Measurements from ENCODE around the gene RNF138. TPM values are rescaled to one million over a fixed set of nuclear protein-coding genes. Genes with fewer than 3 reads are reported as not detected.
A peak's percentile ranks its signal among the peaks of the same experiment; 100 is the strongest.
"Not testable (repeated sequence)": the region's sequence is repeated elsewhere in the genome, so short reads cannot be mapped to it uniquely, and the experiment has no call there.

RNF138 gene
- total and polyA plus RNA-seq, 5 donors from 2014 or later: 62.1 to 94.8 (median 90.0) TPM

- H3K4me3 ChIP-seq (ENCODE audit: low read depth, low read length): no peak overlapping the region
- no peak for DNase-seq
- no peaks in the 10 kb centered on the region for H3K27me3 Mint-ChIP-seq
- H3K4me1 Mint-ChIP-seq: peaks cover 26 to 51% (median 36%) of the 10 kb centered on the region in 4 donors
- peaks cover 4% of the 10 kb centered on the region for H3K36me3 Mint-ChIP-seq
- peak overlapping the region in 1 of 3 donors; percentile 67 for H3K27ac Mint-ChIP-seq
- no peaks in the 10 kb centered on the region for H3K36me3 ChIP-seq (ENCODE audit: control insufficient read depth, insufficient read depth, low read length)
- peaks cover 27% of the 10 kb centered on the region for H3K4me1 ChIP-seq (ENCODE audit: control insufficient read depth, insufficient read depth, low read length, poor library complexity, severe bottlenecking)
- H3K9me3 ChIP-seq (ENCODE audit: control insufficient read depth in 2 of 2, low read length in 2 of 2): no peaks in the 10 kb centered on the region
- H3K27me3 ChIP-seq (ENCODE audit: control insufficient read depth, insufficient read depth, low read length): no peaks in the 10 kb centered on the region
- no peak overlapping the region for H3K27ac ChIP-seq (ENCODE audit: insufficient read depth, low read length, poor library complexity, severe bottlenecking)
- ATAC-seq (ENCODE audit: low read depth in 2 of 2): no peak
- H3K4me3 Mint-ChIP-seq: peak overlapping the region in 1 of 4 donors; percentile 74
- H3K9me3 Mint-ChIP-seq: no peaks in the 10 kb centered on the region
These were observed 4.8 kb upstream of the RNF138 start for GRCh38 chr18:32086881-32087280.

- not testable (repeated sequence) for H3K36me3 Mint-ChIP-seq; H3K4me3 ChIP-seq (ENCODE audit: low read depth, low read length); DNase-seq; H3K9me3 ChIP-seq (ENCODE audit: control insufficient read depth in 2 of 2, low read length in 2 of 2); H3K27me3 Mint-ChIP-seq; H3K27me3 ChIP-seq (ENCODE audit: control insufficient read depth, insufficient read depth, low read length); ATAC-seq (ENCODE audit: low read depth in 2 of 2); H3K9me3 Mint-ChIP-seq; H3K36me3 ChIP-seq (ENCODE audit: control insufficient read depth, insufficient read depth, low read length)
- peak overlapping the region; percentile 99 for H3K27ac ChIP-seq (ENCODE audit: insufficient read depth, low read length, poor library complexity, severe bottlenecking)
- Mint-ChIP-seq H3K27ac (peak overlapping the region in 2 of 3 donors; percentile 60 to 84), H3K4me1 (peaks cover 22 to 50% (median 32%) of the 10 kb centered on the region in 4 donors), H3K4me3 (peak overlapping the region; percentile 36 to 90 (median 42))
- H3K4me1 ChIP-seq (ENCODE audit: control insufficient read depth, insufficient read depth, low read length, poor library complexity, severe bottlenecking): peaks cover 38% of the 10 kb centered on the region
These were observed 843 bp upstream of the RNF138 start for GRCh38 chr18:32090831-32091230.

- H3K4me1 ChIP-seq (ENCODE audit: control insufficient read depth, insufficient read depth, low read length, poor library complexity, severe bottlenecking): peaks cover 39% of the 10 kb centered on the region
- H3K27ac ChIP-seq (ENCODE audit: insufficient read depth, low read length, poor library complexity, severe bottlenecking): peak overlapping the region; percentile 99
- DNase-seq: no peak
- Mint-ChIP-seq H3K27ac (peak overlapping the region; percentile 95 to 97 (median 97)), H3K9me3 (no peaks in the 10 kb centered on the region), H3K36me3 (peaks cover 9% of the 10 kb centered on the region), H3K4me3 (peak overlapping the region; percentile 95 to 98 (median 97)), H3K4me1 (peaks cover 23 to 52% (median 35%) of the 10 kb centered on the region in 4 donors), H3K27me3 (peaks cover 5% of the 10 kb centered on the region)
- no peaks in the 10 kb centered on the region for H3K9me3 ChIP-seq (ENCODE audit: control insufficient read depth in 2 of 2, low read length in 2 of 2)
- no peak for ATAC-seq (ENCODE audit: low read depth in 2 of 2)
- H3K27me3 ChIP-seq (ENCODE audit: control insufficient read depth, insufficient read depth, low read length): no peaks in the 10 kb centered on the region
- peak overlapping the region; percentile 81 for H3K4me3 ChIP-seq (ENCODE audit: low read depth, low read length)
- no peaks in the 10 kb centered on the region for H3K36me3 ChIP-seq (ENCODE audit: control insufficient read depth, insufficient read depth, low read length)
These were observed 350 bp upstream of the RNF138 start for GRCh38 chr18:32091325-32091723.

GRCh38 chr18:32092422-32093101, 888 bp downstream of the RNF138 start:
- peaks cover 9% of the 10 kb centered on the region for H3K36me3 Mint-ChIP-seq
- peaks cover 28 to 54% (median 42%) of the 10 kb centered on the region in 4 donors for H3K4me1 Mint-ChIP-seq
- H3K9me3 Mint-ChIP-seq: no peaks in the 10 kb centered on the region

GRCh38 chr18:32093102-32093511, 1.4 kb downstream of the RNF138 start:
- H3K9me3 Mint-ChIP-seq: no peaks in the 10 kb centered on the region
- Histone ChIP-seq H3K4me1 (ENCODE audit: control insufficient read depth, insufficient read depth, low read length, poor library complexity, severe bottlenecking) (peaks cover 57% of the 10 kb centered on the region), H3K27ac (ENCODE audit: insufficient read depth, low read length, poor library complexity, severe bottlenecking) (peak overlapping the region; percentile 99), H3K9me3 (ENCODE audit: control insufficient read depth in 2 of 2, low read length in 2 of 2) (no peaks in the 10 kb centered on the region), H3K4me3 (ENCODE audit: low read depth, low read length) (peak overlapping the region; percentile 96), H3K27me3 (ENCODE audit: control insufficient read depth, insufficient read depth, low read length) (no peaks in the 10 kb centered on the region), H3K36me3 (ENCODE audit: control insufficient read depth, insufficient read depth, low read length) (no peaks in the 10 kb centered on the region)
- ATAC-seq (ENCODE audit: low read depth in 2 of 2): no peak
- DNase-seq: peak; percentile 29 to 72 (median 57)
- peaks cover 9% of the 10 kb centered on the region for H3K36me3 Mint-ChIP-seq
- peak overlapping the region; percentile 95 to 100 (median 96) for H3K4me3 Mint-ChIP-seq
- H3K27ac Mint-ChIP-seq: peak overlapping the region; percentile 94 to 97 (median 95)
- H3K4me1 Mint-ChIP-seq: peaks cover 30 to 57% (median 42%) of the 10 kb centered on the region in 4 donors
- peaks cover 5% of the 10 kb centered on the region for H3K27me3 Mint-ChIP-seq

More at GRCh38 chr18:32092422-32093101, 888 bp downstream of the RNF138 start:
- Mint-ChIP-seq H3K27ac (peak overlapping the region; percentile 95 to 99 (median 97)), H3K27me3 (peaks cover 5% of the 10 kb centered on the region), H3K4me3 (peak overlapping the region; percentile 95 to 100 (median 97))
- Histone ChIP-seq H3K4me1 (ENCODE audit: control insufficient read depth, insufficient read depth, low read length, poor library complexity, severe bottlenecking) (peaks cover 52% of the 10 kb centered on the region), H3K27ac (ENCODE audit: insufficient read depth, low read length, poor library complexity, severe bottlenecking) (peak overlapping the region; percentile 99), H3K4me3 (ENCODE audit: low read depth, low read length) (peak overlapping the region; percentile 48), H3K9me3 (ENCODE audit: control insufficient read depth in 2 of 2, low read length in 2 of 2) (no peaks in the 10 kb centered on the region), H3K27me3 (ENCODE audit: control insufficient read depth, insufficient read depth, low read length) (no peaks in the 10 kb centered on the region), H3K36me3 (ENCODE audit: control insufficient read depth, insufficient read depth, low read length) (no peaks in the 10 kb centered on the region)
- ATAC-seq (ENCODE audit: low read depth in 2 of 2) (peak; percentile 91 to 92), DNase-seq (peak; percentile 98 to 100 (median 99))

GRCh38 chr18:32093523-32093922, 1.8 kb downstream of the RNF138 start:
- H3K9me3 ChIP-seq (ENCODE audit: control insufficient read depth in 2 of 2, low read length in 2 of 2): no peaks in the 10 kb centered on the region
- Mint-ChIP-seq H3K27me3 (peaks cover 5% of the 10 kb centered on the region), H3K27ac (peak overlapping the region; percentile 94 to 97 (median 95)), H3K9me3 (no peaks in the 10 kb centered on the region), H3K36me3 (peaks cover 9% of the 10 kb centered on the region), H3K4me1 (peaks cover 30 to 57% (median 42%) of the 10 kb centered on the region in 4 donors), H3K4me3 (peak overlapping the region; percentile 95 to 100 (median 96))
- H3K4me3 ChIP-seq (ENCODE audit: low read depth, low read length): peak overlapping the region; percentile 96
- DNase-seq: no peak
- H3K27me3 ChIP-seq (ENCODE audit: control insufficient read depth, insufficient read depth, low read length): no peaks in the 10 kb centered on the region
- ATAC-seq (ENCODE audit: low read depth in 2 of 2): no peak
- peak overlapping the region; percentile 99 for H3K27ac ChIP-seq (ENCODE audit: insufficient read depth, low read length, poor library complexity, severe bottlenecking)
- H3K4me1 ChIP-seq (ENCODE audit: control insufficient read depth, insufficient read depth, low read length, poor library complexity, severe bottlenecking): peaks cover 61% of the 10 kb centered on the region
- no peaks in the 10 kb centered on the region for H3K36me3 ChIP-seq (ENCODE audit: control insufficient read depth, insufficient read depth, low read length)

GRCh38 chr18:32095192-32095899, 3.7 kb downstream of the RNF138 start:
- Mint-ChIP-seq H3K4me3 (peak overlapping the region; percentile 89 to 100 (median 92)), H3K36me3 (peaks cover 18% of the 10 kb centered on the region), H3K27ac (peak overlapping the region; percentile 61 to 95 (median 88)), H3K9me3 (no peaks in the 10 kb centered on the region), H3K27me3 (peaks cover 5% of the 10 kb centered on the region), H3K4me1 (peaks cover 40 to 67% (median 53%) of the 10 kb centered on the region in 4 donors)
- no peaks in the 10 kb centered on the region for H3K9me3 ChIP-seq (ENCODE audit: control insufficient read depth in 2 of 2, low read length in 2 of 2)
- H3K27ac ChIP-seq (ENCODE audit: insufficient read depth, low read length, poor library complexity, severe bottlenecking): peak overlapping the region; percentile 49
- H3K27me3 ChIP-seq (ENCODE audit: control insufficient read depth, insufficient read depth, low read length): no peaks in the 10 kb centered on the region
- H3K4me3 ChIP-seq (ENCODE audit: low read depth, low read length): peak overlapping the region; percentile 96
- peaks cover 79% of the 10 kb centered on the region for H3K4me1 ChIP-seq (ENCODE audit: control insufficient read depth, insufficient read depth, low read length, poor library complexity, severe bottlenecking)
- H3K36me3 ChIP-seq (ENCODE audit: control insufficient read depth, insufficient read depth, low read length): peaks cover 5% of the 10 kb centered on the region
- ATAC-seq (ENCODE audit: low read depth in 2 of 2) (no peak), DNase-seq (no peak)

Data from CD4-positive, CD25-positive, alpha-beta regulatory T cell (primary cell).